ENCODE data around the gene WNT9A. TPM values are rescaled to one million over a fixed set of nuclear protein-coding genes. Genes with fewer than 3 reads are reported as not detected.
A peak's percentile ranks its signal among the peaks of the same experiment; 100 is the strongest.

The WNT9A gene
- total RNA-seq, 2 donors from 2014 or later: 0.11 TPM; not detected in 1

GRCh38 chr1:227940791-227941241, 6.9 kb downstream of the WNT9A start:
- peak; percentile 39 for DNase-seq (ENCODE audit: low spot score)
- peaks cover 15% of the 10 kb centered on the region in 2 donors for H3K27me3 Mint-ChIP-seq

GRCh38 chr1:227939791-227940771, 7.7 kb downstream of the WNT9A start:
- H3K27me3 Mint-ChIP-seq: peaks cover 14% of the 10 kb centered on the region in 2 donors
- H3K4me1 Mint-ChIP-seq (ENCODE audit: low read depth in 2 of 2): peaks cover 0 to 15% of the 10 kb centered on the region in 2 donors
- no peak overlapping the region for H3K4me3 Mint-ChIP-seq
- DNase-seq (ENCODE audit: low spot score): peak; percentile 54
- H3K27ac Mint-ChIP-seq: no peak overlapping the region
- peaks cover 6% of the 10 kb centered on the region for H3K9me3 Mint-ChIP-seq
- no peaks in the 10 kb centered on the region for H3K36me3 Mint-ChIP-seq
- ATAC-seq: no peak

More at GRCh38 chr1:227940791-227941241, 6.9 kb downstream of the WNT9A start:
- Mint-ChIP-seq H3K4me3 (no peak overlapping the region), H3K27ac (no peak overlapping the region), H3K9me3 (no peaks in the 10 kb centered on the region), H3K4me1 (ENCODE audit: low read depth in 2 of 2) (peaks cover under 1 to 8% of the 10 kb centered on the region in 2 donors), H3K36me3 (no peaks in the 10 kb centered on the region)
- ATAC-seq: no peak

GRCh38 chr1:227938911-227939790, 8.6 kb downstream of the WNT9A start:
- no peak overlapping the region for H3K4me3 Mint-ChIP-seq
- peaks cover 5% of the 10 kb centered on the region for H3K36me3 Mint-ChIP-seq
- ATAC-seq (no peak), DNase-seq (ENCODE audit: low spot score) (peak; percentile 56)
- peaks cover 10% of the 10 kb centered on the region for H3K9me3 Mint-ChIP-seq
- H3K27ac Mint-ChIP-seq: no peak overlapping the region
- peaks cover 13% of the 10 kb centered on the region in 2 donors for H3K27me3 Mint-ChIP-seq
- H3K4me1 Mint-ChIP-seq (ENCODE audit: low read depth in 2 of 2): peaks cover 5 to 23% of the 10 kb centered on the region in 2 donors

- ATAC-seq (no peak), DNase-seq (ENCODE audit: low spot score) (no peak)
- Mint-ChIP-seq H3K27ac (no peak overlapping the region), H3K4me1 (ENCODE audit: low read depth in 2 of 2) (peaks cover 5 to 23% of the 10 kb centered on the region in 2 donors), H3K9me3 (peaks cover 10% of the 10 kb centered on the region), H3K36me3 (peaks cover 5% of the 10 kb centered on the region), H3K27me3 (peaks cover 7 to 9% of the 10 kb centered on the region in 2 donors), H3K4me3 (no peak overlapping the region)
Measured at GRCh38 chr1:227938276-227938675, 9.5 kb downstream of the WNT9A start.

- DNase-seq (ENCODE audit: low spot score): no peak
- Mint-ChIP-seq H3K27me3 (peaks cover 7 to 9% of the 10 kb centered on the region in 2 donors), H3K4me3 (no peak overlapping the region), H3K27ac (no peak overlapping the region), H3K4me1 (ENCODE audit: low read depth in 2 of 2) (peaks cover 5 to 23% of the 10 kb centered on the region in 2 donors), H3K9me3 (peaks cover 10% of the 10 kb centered on the region), H3K36me3 (peaks cover 5% of the 10 kb centered on the region)
- no peak for ATAC-seq
Measured at GRCh38 chr1:227937838-227938145, 9.9 kb downstream of the WNT9A start.

- Mint-ChIP-seq H3K9me3 (peaks cover 10% of the 10 kb centered on the region), H3K36me3 (peaks cover 5% of the 10 kb centered on the region), H3K4me1 (ENCODE audit: low read depth in 2 of 2) (peaks cover 5 to 23% of the 10 kb centered on the region in 2 donors), H3K27ac (peak overlapping the region in 1 of 2 donors; percentile 14), H3K27me3 (peaks cover 7 to 12% of the 10 kb centered on the region in 2 donors), H3K4me3 (no peak overlapping the region)
- peak; percentile 47 for DNase-seq (ENCODE audit: low spot score)
- ATAC-seq: no peak
Measured at GRCh38 chr1:227937031-227937837, 10.5 kb downstream of the WNT9A start.

- DNase-seq (ENCODE audit: low spot score): peak; percentile 18
- H3K27ac Mint-ChIP-seq: peak overlapping the region; percentile 55 to 85
Measured at GRCh38 chr1:227935826-227936225, 11.9 kb downstream of the WNT9A start.

GRCh38 chr1:227934476-227935313, 13.0 kb downstream of the WNT9A start:
- Mint-ChIP-seq H3K27me3 (peaks cover 15 to 17% of the 10 kb centered on the region in 2 donors), H3K27ac (peak overlapping the region; percentile 55 to 85), H3K4me1 (ENCODE audit: low read depth in 2 of 2) (peaks cover 5 to 23% of the 10 kb centered on the region in 2 donors), H3K4me3 (peak overlapping the region; percentile 2), H3K36me3 (peaks cover 5% of the 10 kb centered on the region), H3K9me3 (peaks cover 10% of the 10 kb centered on the region)
- ATAC-seq: peak; percentile 92 to 95
- peak; percentile 59 for DNase-seq (ENCODE audit: low spot score)

More at GRCh38 chr1:227935826-227936225, 11.9 kb downstream of the WNT9A start:
- H3K9me3 Mint-ChIP-seq: peaks cover 10% of the 10 kb centered on the region
- peaks cover 14 to 17% of the 10 kb centered on the region in 2 donors for H3K27me3 Mint-ChIP-seq
- no peak for ATAC-seq
- H3K4me1 Mint-ChIP-seq (ENCODE audit: low read depth in 2 of 2): peaks cover 5 to 23% of the 10 kb centered on the region in 2 donors
- peaks cover 5% of the 10 kb centered on the region for H3K36me3 Mint-ChIP-seq
- no peak overlapping the region for H3K4me3 Mint-ChIP-seq

GRCh38 chr1:227929751-227930472, 17.8 kb downstream of the WNT9A start:
- peaks cover 5 to 6% of the 10 kb centered on the region in 2 donors for H3K4me1 Mint-ChIP-seq (ENCODE audit: low read depth in 2 of 2)
- H3K36me3 Mint-ChIP-seq: peaks cover 5% of the 10 kb centered on the region
- H3K9me3 Mint-ChIP-seq: peaks cover 4% of the 10 kb centered on the region
- ATAC-seq (no peak), DNase-seq (ENCODE audit: low spot score) (no peak)
- no peak overlapping the region for H3K4me3 Mint-ChIP-seq
- no peak overlapping the region for H3K27ac Mint-ChIP-seq
- H3K27me3 Mint-ChIP-seq: peaks cover 7 to 8% of the 10 kb centered on the region in 2 donors

GRCh38 chr1:227928811-227929375, 18.8 kb downstream of the WNT9A start:
- ATAC-seq (no peak), DNase-seq (ENCODE audit: low spot score) (no peak)
- H3K36me3 Mint-ChIP-seq: no peaks in the 10 kb centered on the region
- no peak overlapping the region for H3K4me3 Mint-ChIP-seq
- H3K27ac Mint-ChIP-seq: no peak overlapping the region
- no peaks in the 10 kb centered on the region for H3K4me1 Mint-ChIP-seq (ENCODE audit: low read depth in 2 of 2)
- no peaks in the 10 kb centered on the region for H3K9me3 Mint-ChIP-seq
- H3K27me3 Mint-ChIP-seq: peaks cover 7 to 8% of the 10 kb centered on the region in 2 donors

GRCh38 chr1:227927971-227928741, 19.6 kb downstream of the WNT9A start:
- DNase-seq (ENCODE audit: low spot score): no peak
- Mint-ChIP-seq H3K27me3 (peaks cover 7 to 8% of the 10 kb centered on the region in 2 donors), H3K36me3 (no peaks in the 10 kb centered on the region), H3K4me1 (ENCODE audit: low read depth in 2 of 2) (no peaks in the 10 kb centered on the region), H3K9me3 (no peaks in the 10 kb centered on the region), H3K4me3 (no peak overlapping the region), H3K27ac (no peak overlapping the region)
- ATAC-seq: no peak
